ENCODE data around the gene BTBD9.

The BTBD9 gene

GRCh38 chr6:38354037-38354381, 285.7 kb downstream of the BTBD9 start:
- Histone ChIP-seq H3K36me3 (ENCODE audit: insufficient read depth, insufficient read length, low read length) (no peaks in the 10 kb centered on the region), H3K4me3 (ENCODE audit: insufficient read length, low read depth) (no peak overlapping the region), H3K9me3 (ENCODE audit: insufficient read depth, low read length) (no peaks in the 10 kb centered on the region), H3K4me1 (ENCODE audit: insufficient read depth, insufficient read length) (no peaks in the 10 kb centered on the region), H3K27me3 (ENCODE audit: insufficient read depth, insufficient read length) (no peaks in the 10 kb centered on the region), H3K9ac (ENCODE audit: insufficient read length, low read depth) (no peak overlapping the region)
- DNase-seq (ENCODE audit: low read depth, low spot score), result no peak
- no peak for TF ChIP-seq ZNF274 (IDR thresholded peaks at IDR 0.05; ENCODE audit: low read depth, low read length)
- no peak for TF ChIP-seq YY1 (IDR thresholded peaks at IDR 0.05; ENCODE audit: insufficient read depth, insufficient read length)
- TF ChIP-seq SUZ12 (IDR thresholded peaks at IDR 0.05; ENCODE audit: extremely low read depth, insufficient read depth, insufficient read length), result no peak

GRCh38 chr6:38353310-38354036, 286.3 kb downstream of the BTBD9 start:
- Histone ChIP-seq H3K9ac (ENCODE audit: insufficient read length, low read depth) (no peak overlapping the region), H3K4me3 (ENCODE audit: insufficient read length, low read depth) (no peak overlapping the region), H3K36me3 (ENCODE audit: insufficient read depth, insufficient read length, low read length) (no peaks in the 10 kb centered on the region), H3K27me3 (ENCODE audit: insufficient read depth, insufficient read length) (no peaks in the 10 kb centered on the region), H3K4me1 (ENCODE audit: insufficient read depth, insufficient read length) (no peaks in the 10 kb centered on the region), H3K9me3 (ENCODE audit: insufficient read depth, low read length) (no peaks in the 10 kb centered on the region)
- TF ChIP-seq SUZ12 (IDR thresholded peaks at IDR 0.05; ENCODE audit: extremely low read depth, insufficient read depth, insufficient read length) (no peak), ZNF274 (IDR thresholded peaks at IDR 0.05; ENCODE audit: low read depth, low read length) (no peak), YY1 (IDR thresholded peaks at IDR 0.05; ENCODE audit: insufficient read depth, insufficient read length) (no peak)
- no peak for DNase-seq (ENCODE audit: low read depth, low spot score)

GRCh38 chr6:38352636-38353035, 287.1 kb downstream of the BTBD9 start:
- Histone ChIP-seq H3K27me3 (ENCODE audit: insufficient read depth, insufficient read length) (no peaks in the 10 kb centered on the region), H3K4me1 (ENCODE audit: insufficient read depth, insufficient read length) (no peaks in the 10 kb centered on the region), H3K9ac (ENCODE audit: insufficient read length, low read depth) (no peak overlapping the region), H3K4me3 (ENCODE audit: insufficient read length, low read depth) (no peak overlapping the region), H3K36me3 (ENCODE audit: insufficient read depth, insufficient read length, low read length) (no peaks in the 10 kb centered on the region), H3K9me3 (ENCODE audit: insufficient read depth, low read length) (no peaks in the 10 kb centered on the region)
- no peak for DNase-seq (ENCODE audit: low read depth, low spot score)
- TF ChIP-seq ZNF274 (IDR thresholded peaks at IDR 0.05; ENCODE audit: low read depth, low read length) (no peak), YY1 (IDR thresholded peaks at IDR 0.05; ENCODE audit: insufficient read depth, insufficient read length) (no peak), SUZ12 (IDR thresholded peaks at IDR 0.05; ENCODE audit: extremely low read depth, insufficient read depth, insufficient read length) (no peak)

DNA sequence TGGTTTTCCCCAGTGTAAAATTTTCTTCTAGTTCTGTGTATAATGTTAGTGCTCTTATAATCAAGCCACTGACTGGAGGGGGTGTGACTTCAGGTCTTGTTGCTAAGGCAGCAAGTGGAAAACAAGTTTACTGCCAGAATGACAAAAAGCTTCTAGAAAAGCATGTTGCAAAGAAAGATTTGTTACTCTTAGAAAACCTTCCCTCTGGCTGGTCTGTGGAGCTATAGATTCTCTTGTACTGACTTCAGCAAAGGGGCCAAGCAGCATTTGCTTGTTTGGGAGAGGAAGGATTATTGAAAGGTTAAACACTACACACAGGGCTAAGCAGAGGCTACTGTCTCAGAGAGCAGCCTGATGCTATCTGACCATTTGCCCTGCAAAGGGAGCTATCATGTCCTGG, 288.8 kb downstream of the BTBD9 start:
- Histone ChIP-seq H3K4me3 (ENCODE audit: insufficient read length, low read depth) (no peak overlapping the region), H3K4me1 (ENCODE audit: insufficient read depth, insufficient read length) (no peaks in the 10 kb centered on the region), H3K9me3 (ENCODE audit: insufficient read depth, low read length) (no peaks in the 10 kb centered on the region), H3K36me3 (ENCODE audit: insufficient read depth, insufficient read length, low read length) (no peaks in the 10 kb centered on the region), H3K9ac (ENCODE audit: insufficient read length, low read depth) (no peak overlapping the region), H3K27me3 (ENCODE audit: insufficient read depth, insufficient read length) (no peaks in the 10 kb centered on the region)
- no peak for DNase-seq (ENCODE audit: low read depth, low spot score)
- no peak for TF ChIP-seq YY1 (IDR thresholded peaks at IDR 0.05; ENCODE audit: insufficient read depth, insufficient read length)
- TF ChIP-seq ZNF274 (IDR thresholded peaks at IDR 0.05; ENCODE audit: low read depth, low read length), result no peak
- TF ChIP-seq SUZ12 (IDR thresholded peaks at IDR 0.05; ENCODE audit: extremely low read depth, insufficient read depth, insufficient read length), result no peak

- Histone ChIP-seq H3K9me3 (ENCODE audit: insufficient read depth, low read length) (no peaks in the 10 kb centered on the region), H3K27me3 (ENCODE audit: insufficient read depth, insufficient read length) (no peaks in the 10 kb centered on the region), H3K4me1 (ENCODE audit: insufficient read depth, insufficient read length) (no peaks in the 10 kb centered on the region), H3K9ac (ENCODE audit: insufficient read length, low read depth) (no peak overlapping the region), H3K36me3 (ENCODE audit: insufficient read depth, insufficient read length, low read length) (no peaks in the 10 kb centered on the region), H3K4me3 (ENCODE audit: insufficient read length, low read depth) (no peak overlapping the region)
- TF ChIP-seq SUZ12 (IDR thresholded peaks at IDR 0.05; ENCODE audit: extremely low read depth, insufficient read depth, insufficient read length) (no peak), YY1 (IDR thresholded peaks at IDR 0.05; ENCODE audit: insufficient read depth, insufficient read length) (no peak), ZNF274 (IDR thresholded peaks at IDR 0.05; ENCODE audit: low read depth, low read length) (no peak)
- DNase-seq (ENCODE audit: low read depth, low spot score), result no peak
Observed at GRCh38 chr6:38350220-38350619, 289.5 kb downstream of the BTBD9 start.

DNA sequence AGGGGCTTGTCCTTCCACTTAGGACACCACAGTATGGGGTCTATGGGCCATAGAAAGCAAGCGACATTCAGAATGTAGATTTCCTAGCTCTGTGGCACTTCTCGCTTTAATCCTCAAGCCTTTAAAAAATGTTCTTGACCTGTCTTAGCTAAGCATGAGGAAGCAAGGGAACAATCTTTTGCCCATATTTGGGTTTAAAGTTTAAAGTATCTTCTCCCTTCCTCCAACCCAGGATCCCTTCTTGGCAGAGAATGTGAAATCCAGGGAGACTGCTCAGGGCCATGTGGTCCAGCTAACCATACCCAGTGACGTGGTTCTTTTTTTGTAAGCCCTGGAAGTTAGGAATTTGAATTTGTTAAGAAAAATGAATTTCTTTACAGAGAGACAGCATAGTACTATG, 289.9 kb downstream of the BTBD9 start:
- DNase-seq (ENCODE audit: low read depth, low spot score), result no peak
- no peaks in the 10 kb centered on the region for H3K4me1 ChIP-seq (ENCODE audit: insufficient read depth, insufficient read length)
- no peaks in the 10 kb centered on the region for H3K9me3 ChIP-seq (ENCODE audit: insufficient read depth, low read length)
- TF ChIP-seq YY1 (IDR thresholded peaks at IDR 0.05; ENCODE audit: insufficient read depth, insufficient read length) (no peak), SUZ12 (IDR thresholded peaks at IDR 0.05; ENCODE audit: extremely low read depth, insufficient read depth, insufficient read length) (no peak), ZNF274 (IDR thresholded peaks at IDR 0.05; ENCODE audit: low read depth, low read length) (no peak)
- no peaks in the 10 kb centered on the region for H3K27me3 ChIP-seq (ENCODE audit: insufficient read depth, insufficient read length)
- H3K9ac ChIP-seq (ENCODE audit: insufficient read length, low read depth), result no peak overlapping the region
- no peak overlapping the region for H3K4me3 ChIP-seq (ENCODE audit: insufficient read length, low read depth)
- H3K36me3 ChIP-seq (ENCODE audit: insufficient read depth, insufficient read length, low read length), result no peaks in the 10 kb centered on the region

GRCh38 chr6:38349221-38349620, 290.5 kb downstream of the BTBD9 start:
- H3K9ac ChIP-seq (ENCODE audit: insufficient read length, low read depth), result no peak overlapping the region
- H3K4me3 ChIP-seq (ENCODE audit: insufficient read length, low read depth), result no peak overlapping the region
- DNase-seq (ENCODE audit: low read depth, low spot score), result no peak
- H3K9me3 ChIP-seq (ENCODE audit: insufficient read depth, low read length), result no peaks in the 10 kb centered on the region
- H3K36me3 ChIP-seq (ENCODE audit: insufficient read depth, insufficient read length, low read length), result no peaks in the 10 kb centered on the region
- TF ChIP-seq YY1 (IDR thresholded peaks at IDR 0.05; ENCODE audit: insufficient read depth, insufficient read length) (no peak), SUZ12 (IDR thresholded peaks at IDR 0.05; ENCODE audit: extremely low read depth, insufficient read depth, insufficient read length) (no peak), ZNF274 (IDR thresholded peaks at IDR 0.05; ENCODE audit: low read depth, low read length) (no peak)
- H3K27me3 ChIP-seq (ENCODE audit: insufficient read depth, insufficient read length), result no peaks in the 10 kb centered on the region
- no peaks in the 10 kb centered on the region for H3K4me1 ChIP-seq (ENCODE audit: insufficient read depth, insufficient read length)

Data from NT2/D1 (cell line).